Liver (tissue), 9 donors: ENCODE measurements around the gene KIRREL3. TPM values are rescaled to one million over a fixed set of nuclear protein-coding genes. Genes with fewer than 3 reads are reported as not detected.

Experiments used
- DNase-seq: peaks from one replicate; pipeline ENCODE4 v3.0.0-alpha.2; 2017; ENCODE audit warnings: low spot score
- H3K27ac ChIP-seq, 2 donors: one replicate each; pipeline ENCODE4 v1.7.0; 2013; ENCODE audit warnings: inconsistent platforms in 2 of 2, low read length in 2 of 2, control low read depth in 1 of 2, low read depth in 1 of 2, mild to moderate bottlenecking in 1 of 2
- H3K27me3 ChIP-seq, 4 donors: one replicate each; pipeline versions ENCODE4 v1.6.1 to v1.7.0; 2013; ENCODE audit warnings: low read length in 3 of 4, inconsistent platforms in 1 of 4, mild to moderate bottlenecking in 1 of 4, moderate library complexity in 1 of 4; ENCODE audit not compliant: control insufficient read depth in 4 of 4, insufficient read depth in 4 of 4
- H3K36me3 ChIP-seq, 4 donors: one replicate each; pipeline versions ENCODE4 v1.6.1 to v1.7.0; 2013; ENCODE audit warnings: low read length in 3 of 4, mild to moderate bottlenecking in 3 of 4, low read depth in 1 of 4, moderate library complexity in 1 of 4; ENCODE audit not compliant: control insufficient read depth in 4 of 4, insufficient read depth in 3 of 4
- H3K4me1 ChIP-seq, 4 donors: one replicate each; pipeline versions ENCODE4 v1.6.1 to v1.7.0; 2013; ENCODE audit warnings: low read length in 3 of 4, mild to moderate bottlenecking in 3 of 4, moderate library complexity in 1 of 4; ENCODE audit not compliant: control insufficient read depth in 4 of 4, insufficient read depth in 4 of 4
- H3K4me3 ChIP-seq, 3 donors: one replicate each; pipeline versions ENCODE4 v1.6.1 to v1.7.0; 2013; ENCODE audit warnings: low read length in 3 of 3, control low read depth in 1 of 3, low read depth in 1 of 3, mild to moderate bottlenecking in 1 of 3
- H3K9ac ChIP-seq, 2 donors: one replicate each; pipeline ENCODE4 v1.7.0; 2013; ENCODE audit warnings: low read length in 2 of 2, mild to moderate bottlenecking in 2 of 2, moderate library complexity in 2 of 2, control low read depth in 1 of 2, low read depth in 1 of 2
- H3K9me3 ChIP-seq, 4 donors: one replicate each; pipeline versions ENCODE4 v1.6.1 to v1.7.0; 2013; ENCODE audit warnings: low read length in 3 of 4; ENCODE audit not compliant: control insufficient read depth in 4 of 4
- CTCF ChIP-seq: fragments of 150-350 bp; IDR thresholded peaks from 2 replicates; pipeline ENCODE4 v1.5.1; 2017; ENCODE audit warnings: improper control_type of control experiment, low read depth, low read length; ENCODE audit not compliant: missing input control
- EGR1 ChIP-seq, 2 donors: IDR thresholded peaks; 2 replicates each; pipeline ENCODE4 v1.6.1; 2016 to 2018; ENCODE audit warnings: antibody characterized with exemption in 2 of 2, low read depth in 2 of 2
- HNF4A ChIP-seq, 2 donors: conservative IDR thresholded peaks; 2 replicates each; pipeline ENCODE4 v1.6.1; 2016; ENCODE audit warnings: antibody characterized with exemption in 2 of 2, mild to moderate bottlenecking in 2 of 2
- HNF4G ChIP-seq: IDR thresholded peaks from 2 replicates; pipeline ENCODE4 v1.6.1; 2016; ENCODE audit warnings: antibody characterized with exemption
- MAX ChIP-seq: IDR thresholded peaks from 2 replicates; pipeline ENCODE4 v1.6.1; 2016; ENCODE audit warnings: antibody characterized with exemption
- NR2F2 ChIP-seq: IDR thresholded peaks from 2 replicates; pipeline ENCODE4 v1.6.1; 2016; ENCODE audit warnings: antibody characterized with exemption
- REST ChIP-seq: IDR thresholded peaks from 2 replicates; pipeline ENCODE4 v1.6.1; 2016; ENCODE audit warnings: antibody characterized with exemption, mild to moderate bottlenecking
- SP1 ChIP-seq: IDR thresholded peaks from 2 replicates; pipeline ENCODE4 v1.6.1; 2018; ENCODE audit warnings: antibody characterized with exemption, mild to moderate bottlenecking
- TAF1 ChIP-seq: conservative IDR thresholded peaks from 2 replicates; pipeline ENCODE4 v1.6.1; 2016; ENCODE audit warnings: antibody characterized with exemption, mild to moderate bottlenecking
- YY1 ChIP-seq: IDR thresholded peaks from 2 replicates; pipeline ENCODE4 v1.6.1; 2016; ENCODE audit warnings: antibody characterized with exemption, mild to moderate bottlenecking
- ZBTB33 ChIP-seq: IDR thresholded peaks from 2 replicates; pipeline ENCODE4 v1.6.1; 2016; ENCODE audit warnings: antibody characterized with exemption
- WGBS: extraction: QIAGEN DNeasy Blood & Tissue Kit; methylation state at CpG from one replicate; pipeline ENCODE4 v1.1.7; 2013; 5-methylcytosine and 5-hydroxymethylcytosine counted together
- polyA plus RNA-seq, 2 donors: library from polyadenylated mRNA; stranded (reverse) in 1 of 2; unstranded in 1 of 2; fragments of 200-250 nt in 1 of 2; fragments of >200 nt in 1 of 2; fragmentation: Nextera tagmentation in 1 of 2; extraction: Ambion mirVana in 1 of 2; gene quantifications; one replicate each; pipeline versions ENCODE4 v1.2.1 to v1.2.3, GENCODE V29; 2013 to 2015
- total RNA-seq, 2 donors: library from RNA; depleted of rRNA; stranded (reverse); fragments of >200 nt; gene quantifications; one replicate each; pipeline ENCODE4 v1.2.3, GENCODE V29; 2014
- TF ChIP-seq, protein P1 (sequence below): IDR thresholded peaks from 2 replicates; pipeline ENCODE4 v1.6.1; 2016; ENCODE audit warnings: antibody characterized with exemption
- donor health status: healthy.
- donor health status: healthy.
- donor health status: healthy.
- donor health status: healthy.
- donor health status: healthy.

Gene KIRREL3
- total and polyA plus RNA-seq, 4 donors, result 0.03 to 0.29 (median 0.08) TPM; not detected in 1

DNA sequence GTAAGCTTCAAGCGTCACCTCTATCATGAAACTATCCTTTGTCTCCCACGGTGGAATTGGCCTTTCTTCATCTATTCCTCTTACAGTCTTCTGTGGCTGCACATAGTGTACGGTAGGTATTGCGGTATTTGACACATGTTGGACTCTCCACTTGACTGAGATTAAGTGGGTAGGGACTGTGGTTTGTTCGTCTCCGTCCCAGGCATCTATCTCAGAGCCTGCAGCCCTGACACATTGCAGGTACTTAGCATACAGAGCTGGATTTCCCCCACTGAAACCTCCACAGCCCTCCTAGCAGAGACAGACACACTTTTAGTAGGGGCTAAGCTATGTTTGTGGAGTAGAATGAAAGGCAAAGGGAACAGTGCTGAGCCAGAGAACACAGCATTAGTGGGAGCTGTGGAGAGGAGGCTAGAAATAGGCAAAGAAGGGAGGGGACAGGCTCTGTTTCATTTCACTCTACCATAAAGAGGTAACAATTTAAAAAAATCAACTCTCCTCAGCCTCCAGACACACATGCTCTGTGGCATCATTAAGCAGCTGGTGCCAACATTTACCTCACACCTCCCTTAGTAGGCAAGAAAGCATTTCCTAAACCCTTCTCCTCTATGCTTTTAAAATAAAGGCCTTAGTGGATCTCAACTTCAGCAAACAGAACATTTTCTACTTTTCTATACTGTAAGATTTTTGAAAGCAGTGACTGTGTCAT is 277.5 kb downstream of the KIRREL3 start:
- DNase-seq, result no peak
- Histone ChIP-seq H3K4me3 (no peak overlapping the region), H3K9me3 (no peaks in the 10 kb centered on the region), H3K27ac (no peak overlapping the region), H3K27me3 (no peaks in the 10 kb centered on the region), H3K4me1 (no peaks in the 10 kb centered on the region), H3K9ac (no peak overlapping the region), H3K36me3 (no peaks in the 10 kb centered on the region)
- 91% methylated on average over 6 of the region's 6 CpGs for WGBS
- TF ChIP-seq NR2F2 (no peak), SP1 (no peak), MAX (no peak), ZBTB33 (no peak), HNF4A (conservative IDR thresholded peaks at IDR 0.05) (no peak), REST (no peak), CTCF (no peak)

- 93% methylated on average over 1 of the region's 1 CpG for WGBS
- Histone ChIP-seq H3K36me3 (no peaks in the 10 kb centered on the region), H3K4me1 (no peaks in the 10 kb centered on the region), H3K9ac (no peak overlapping the region), H3K4me3 (no peak overlapping the region), H3K9me3 (no peaks in the 10 kb centered on the region), H3K27ac (no peak overlapping the region), H3K27me3 (no peaks in the 10 kb centered on the region)
- TF ChIP-seq NR2F2, result no peak
- TF ChIP-seq, protein P1, sequence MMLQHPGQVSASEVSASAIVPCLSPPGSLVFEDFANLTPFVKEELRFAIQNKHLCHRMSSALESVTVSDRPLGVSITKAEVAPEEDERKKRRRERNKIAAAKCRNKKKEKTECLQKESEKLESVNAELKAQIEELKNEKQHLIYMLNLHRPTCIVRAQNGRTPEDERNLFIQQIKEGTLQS, result no peak
- TF ChIP-seq SP1, result no peak
- TF ChIP-seq CTCF, result no peak
- no peak for TF ChIP-seq ZBTB33
- TF ChIP-seq YY1, result no peak
- TF ChIP-seq HNF4G, result no peak
- TF ChIP-seq HNF4A (conservative IDR thresholded peaks at IDR 0.05), result no peak
- no peak for TF ChIP-seq EGR1 (IDR thresholded peaks at IDR 0.05; ENCODE audit: low read depth in 2 of 2)
- no peak for TF ChIP-seq TAF1
- no peak for DNase-seq
Observed at GRCh38 chr11:126722006-126722736, 278.4 kb downstream of the KIRREL3 start.
